GM18520 (cell line): ENCODE data around the gene SORCS2.

ENCODE experiments used
- ATAC-seq: cut with Tn5 transposase; IDR thresholded peaks from one replicate; pipeline ENCODE4 v1.9.1; 2021; ENCODE audit not compliant: unreplicated experiment

The SORCS2 gene

DNA sequence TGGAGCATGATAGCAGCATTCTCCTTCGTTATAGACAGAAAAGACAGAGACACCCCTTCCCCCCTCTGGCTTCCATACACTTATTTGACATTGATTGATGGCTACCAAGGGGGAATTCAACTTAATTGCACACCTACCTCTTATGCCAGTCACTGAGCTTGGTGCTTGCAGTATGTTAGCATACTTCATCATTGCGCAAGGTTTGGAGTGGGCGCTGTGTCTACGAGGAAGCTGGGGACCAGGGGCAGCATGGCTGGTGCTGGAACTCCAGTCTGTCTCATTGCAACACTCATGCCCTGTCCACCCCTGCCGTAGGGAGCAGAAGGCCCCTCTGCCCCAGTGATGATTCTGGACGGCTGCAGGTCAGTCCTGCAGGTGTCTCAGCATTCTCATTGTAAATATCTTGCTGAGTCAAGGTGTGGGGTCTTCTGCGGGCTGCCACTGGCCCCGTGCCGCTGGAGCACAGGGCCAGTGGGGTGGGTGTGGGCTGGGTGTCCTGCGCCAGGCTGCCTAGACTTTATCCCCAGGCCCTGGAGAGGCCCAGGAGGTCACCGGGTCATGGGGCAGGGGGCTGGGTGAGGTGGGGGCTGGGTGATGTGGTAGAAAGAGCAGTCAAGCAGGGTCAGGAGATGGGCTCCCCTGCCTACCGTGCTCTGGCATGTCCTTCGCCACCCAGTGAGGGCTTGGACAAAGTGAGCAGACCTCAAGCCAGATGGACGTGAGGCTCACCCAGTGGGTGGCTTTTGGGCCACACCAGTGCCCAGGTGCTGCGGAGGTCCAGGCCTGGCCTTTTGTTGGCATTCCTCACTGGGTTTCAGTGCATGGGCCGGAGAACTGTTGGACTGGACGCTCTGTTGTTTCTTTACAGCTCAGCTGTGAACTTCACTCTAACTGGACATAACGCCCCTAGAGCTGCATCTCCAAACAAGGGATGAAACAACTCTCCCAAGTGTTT lies 156.9 kb downstream of the SORCS2 start:
- ATAC-seq: no peak

DNA sequence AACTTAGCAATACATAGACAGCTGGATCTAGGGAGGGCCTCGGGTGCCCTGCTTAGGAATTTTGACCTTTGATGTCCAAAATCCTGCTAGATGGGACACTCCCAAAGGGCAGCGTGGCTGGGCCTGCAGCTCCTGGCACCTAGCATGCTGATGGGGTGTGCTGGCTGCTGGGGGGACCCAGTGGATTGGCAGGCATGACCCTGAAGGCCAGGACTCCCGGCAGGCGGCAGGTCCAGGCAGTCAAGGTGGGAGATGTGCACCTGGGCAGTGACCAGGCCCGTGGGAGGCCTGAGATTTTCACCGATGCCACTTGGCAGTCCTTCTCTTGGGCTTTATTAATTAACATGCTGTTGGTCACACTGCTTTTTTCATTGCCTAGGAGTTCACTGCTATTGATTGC lies 158.1 kb downstream of the SORCS2 start:
- no peak for ATAC-seq

DNA sequence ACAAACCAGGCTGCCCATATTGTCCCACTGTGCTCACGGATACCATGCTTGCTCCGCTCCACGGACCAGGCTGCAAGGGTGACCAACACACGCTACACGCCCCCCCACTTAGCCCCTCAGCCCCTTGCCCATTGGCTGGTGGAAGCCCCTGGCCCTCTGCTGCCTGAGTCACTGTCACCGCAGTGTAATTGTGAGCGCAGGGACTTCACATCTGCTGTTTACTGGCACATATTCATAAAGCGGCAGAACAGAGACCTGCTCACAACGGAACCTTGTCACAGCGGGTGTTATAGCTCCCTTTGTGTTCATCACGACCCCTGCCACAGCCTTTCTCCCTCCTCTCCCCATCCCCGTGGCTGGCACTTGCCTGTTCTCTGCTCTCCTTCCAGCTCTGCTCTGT lies 158.7 kb downstream of the SORCS2 start:
- no peak for ATAC-seq

DNA sequence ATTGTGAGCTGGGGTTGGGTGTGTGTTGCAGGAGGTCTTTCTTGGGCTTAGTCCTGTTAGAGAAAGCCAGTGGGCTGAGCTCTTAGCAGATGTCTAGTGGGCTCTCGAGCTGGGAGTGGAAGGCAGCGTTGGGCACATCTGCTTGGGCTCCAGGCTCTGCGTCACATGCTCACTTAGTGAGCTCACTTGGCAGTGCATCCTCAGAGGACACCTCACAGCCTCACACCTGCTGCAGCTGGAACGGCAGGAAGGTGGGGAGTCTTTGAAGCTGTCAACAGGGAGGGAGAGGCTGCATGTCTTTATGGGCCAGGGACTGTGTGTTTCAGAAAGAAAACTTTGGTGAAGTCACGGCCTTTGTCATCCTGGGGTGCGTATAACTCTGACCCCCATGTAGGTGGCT lies 160.1 kb downstream of the SORCS2 start:
- ATAC-seq: no peak

DNA sequence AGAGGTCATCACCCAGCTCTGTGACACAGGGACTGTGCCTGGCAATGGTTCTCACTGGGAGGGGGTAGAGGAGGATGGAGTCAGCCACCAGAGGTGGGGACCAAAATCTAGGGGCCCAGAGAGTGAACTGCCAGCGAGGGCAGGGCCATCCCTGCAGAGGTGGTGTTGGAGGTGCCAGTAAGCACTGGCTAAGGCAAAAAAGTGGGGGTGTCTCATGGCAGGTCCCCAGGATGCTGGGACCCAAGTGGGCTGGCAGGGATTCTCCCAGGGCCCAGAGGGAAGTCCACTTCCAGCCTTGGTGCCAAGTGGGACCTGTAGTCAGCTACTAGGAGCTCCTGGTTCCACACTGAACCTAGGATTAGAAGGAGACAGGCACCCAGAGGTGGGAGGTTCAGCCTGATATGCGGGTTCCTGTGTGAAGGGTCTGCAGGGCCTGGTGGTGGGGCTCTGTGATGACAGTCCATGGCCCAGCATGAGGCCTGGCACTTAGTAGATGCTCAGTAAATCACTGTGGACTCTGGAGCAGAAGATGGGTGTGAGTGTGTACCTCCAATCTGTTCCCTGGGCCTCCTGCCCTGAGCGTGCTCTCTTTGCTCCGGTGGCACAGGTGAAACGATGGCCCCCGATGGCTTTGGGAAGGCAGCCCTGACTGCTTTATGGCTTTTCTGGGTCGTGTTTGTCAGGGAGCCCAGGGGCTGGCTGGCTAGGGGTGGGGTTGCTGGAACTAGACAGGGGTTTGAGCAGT lies 160.9 kb downstream of the SORCS2 start:
- no peak for ATAC-seq

DNA sequence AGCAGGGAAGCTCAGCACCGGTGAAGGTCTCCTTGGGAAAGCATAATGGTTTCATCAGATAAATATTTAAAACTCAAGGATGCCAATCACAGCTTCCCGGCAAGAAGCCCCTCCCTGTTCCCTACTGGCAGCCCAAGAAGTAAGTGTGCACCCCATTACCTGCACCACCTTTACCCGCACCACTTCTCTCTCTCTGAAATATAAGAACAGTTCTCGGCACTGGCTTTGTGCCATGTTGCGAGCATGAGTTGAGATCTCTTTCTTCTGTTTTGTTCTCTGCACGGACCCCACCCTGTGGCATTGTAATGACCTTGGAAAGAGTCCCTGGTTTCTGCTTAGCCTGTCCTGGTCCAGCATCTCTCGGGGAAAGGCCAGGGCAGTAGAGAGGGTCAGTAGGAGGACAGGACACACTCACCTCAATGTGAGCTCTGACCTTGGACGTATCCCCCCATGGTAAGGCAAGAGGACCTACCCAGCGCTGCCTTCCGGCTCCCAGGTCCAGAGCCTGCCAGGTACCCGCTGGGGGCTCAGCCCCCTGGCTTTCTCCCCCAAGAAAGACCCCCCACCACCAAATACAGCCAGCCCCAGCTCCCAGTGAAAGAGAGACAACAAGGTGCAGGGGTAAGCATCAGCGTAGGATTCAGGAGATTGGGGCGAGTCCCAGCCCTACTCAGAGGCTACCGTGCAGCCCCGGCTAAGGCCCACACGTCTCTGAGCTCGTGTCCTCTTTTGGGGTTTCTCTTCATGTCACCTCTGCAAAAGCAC lies 161.7 kb downstream of the SORCS2 start:
- no peak for ATAC-seq

DNA sequence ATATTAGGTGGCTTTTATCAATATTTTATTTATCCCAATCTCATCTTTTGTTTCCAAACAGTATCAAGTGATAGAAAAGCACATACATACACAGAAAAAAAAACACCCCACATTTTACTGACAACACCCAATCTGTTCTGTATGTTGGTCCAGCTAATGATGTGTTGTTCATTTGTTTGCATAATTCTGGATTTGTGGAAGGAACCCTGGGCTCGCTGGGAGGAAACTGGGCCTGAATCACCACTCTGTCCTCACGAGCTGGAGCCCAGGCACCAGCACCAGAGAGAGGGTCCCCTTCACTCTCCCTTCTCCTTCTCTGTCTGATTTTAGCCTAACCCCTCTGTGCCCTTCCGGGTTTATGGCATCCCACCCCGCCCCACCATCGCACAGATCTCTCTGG lies 162.6 kb downstream of the SORCS2 start:
- no peak for ATAC-seq

DNA sequence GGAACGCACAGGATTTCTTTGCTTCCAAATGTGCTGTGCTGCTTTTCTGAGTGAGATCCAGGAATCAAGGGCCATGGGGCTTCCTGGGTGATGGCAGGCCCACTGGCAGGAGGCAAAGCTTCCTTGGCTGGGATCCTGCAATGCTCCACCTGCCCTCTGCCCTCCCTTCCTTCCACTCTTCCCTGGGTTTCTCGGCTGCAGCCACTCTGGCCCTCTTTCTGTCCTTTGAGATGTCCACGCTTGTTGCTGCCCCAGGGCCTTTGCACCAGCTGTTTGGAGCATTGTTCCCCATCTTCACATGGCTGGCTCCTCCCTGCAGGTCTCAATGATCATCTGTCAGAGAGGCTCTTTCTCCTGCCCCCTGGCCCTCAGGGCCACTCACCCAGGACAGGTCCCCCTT lies 163.5 kb downstream of the SORCS2 start:
- no peak for ATAC-seq

DNA sequence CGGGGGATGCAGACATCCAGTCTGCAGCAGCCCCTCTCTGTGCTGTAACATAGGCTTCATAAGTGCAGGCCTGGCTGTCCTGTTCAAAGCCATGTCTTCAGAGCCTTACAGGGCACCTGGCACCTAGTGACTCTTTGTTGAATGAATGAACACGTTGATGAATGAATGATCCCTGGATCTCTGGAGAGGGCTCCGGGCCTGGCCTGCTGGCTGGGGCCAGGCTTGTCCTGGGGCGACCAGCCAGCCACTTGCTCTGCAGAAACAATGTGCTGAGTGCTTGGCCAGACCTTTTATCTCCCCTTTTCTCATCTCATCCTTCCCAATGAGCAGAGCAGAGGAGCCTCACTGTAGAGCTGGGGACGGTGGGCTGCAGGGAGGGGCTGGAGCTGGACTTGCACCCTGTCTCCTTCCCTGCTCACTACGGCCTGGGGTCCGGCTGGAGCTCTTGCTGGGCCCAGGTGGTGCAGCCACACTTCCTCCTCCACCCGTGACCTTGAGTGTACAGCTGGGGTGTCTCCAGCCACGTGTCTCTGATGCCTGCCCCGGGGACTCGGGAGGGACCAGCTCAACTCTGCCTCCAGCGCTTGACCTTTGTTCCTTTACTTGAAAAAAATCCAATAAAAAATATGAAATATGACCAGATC lies 164.5 kb downstream of the SORCS2 start:
- ATAC-seq: no peak

DNA sequence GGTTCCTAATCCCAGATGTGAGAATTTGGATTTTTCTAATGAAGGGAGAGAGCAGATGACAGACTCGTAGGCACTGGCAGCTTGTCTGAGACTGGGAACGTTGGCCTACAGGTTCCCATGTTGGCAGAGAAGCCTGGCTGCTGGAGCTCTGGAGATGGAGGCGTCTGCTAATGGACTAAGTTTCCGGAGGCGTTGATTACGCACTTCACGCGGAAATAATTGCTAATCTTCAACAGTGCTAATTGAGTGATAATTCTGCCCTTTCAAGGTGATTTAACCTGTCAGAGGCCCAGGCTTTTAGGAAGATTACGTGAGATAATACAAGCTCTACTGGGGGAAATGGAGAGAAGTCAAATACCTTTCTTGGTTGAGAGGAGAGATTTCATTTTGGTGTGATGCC lies 165.0 kb downstream of the SORCS2 start:
- ATAC-seq: no peak

DNA sequence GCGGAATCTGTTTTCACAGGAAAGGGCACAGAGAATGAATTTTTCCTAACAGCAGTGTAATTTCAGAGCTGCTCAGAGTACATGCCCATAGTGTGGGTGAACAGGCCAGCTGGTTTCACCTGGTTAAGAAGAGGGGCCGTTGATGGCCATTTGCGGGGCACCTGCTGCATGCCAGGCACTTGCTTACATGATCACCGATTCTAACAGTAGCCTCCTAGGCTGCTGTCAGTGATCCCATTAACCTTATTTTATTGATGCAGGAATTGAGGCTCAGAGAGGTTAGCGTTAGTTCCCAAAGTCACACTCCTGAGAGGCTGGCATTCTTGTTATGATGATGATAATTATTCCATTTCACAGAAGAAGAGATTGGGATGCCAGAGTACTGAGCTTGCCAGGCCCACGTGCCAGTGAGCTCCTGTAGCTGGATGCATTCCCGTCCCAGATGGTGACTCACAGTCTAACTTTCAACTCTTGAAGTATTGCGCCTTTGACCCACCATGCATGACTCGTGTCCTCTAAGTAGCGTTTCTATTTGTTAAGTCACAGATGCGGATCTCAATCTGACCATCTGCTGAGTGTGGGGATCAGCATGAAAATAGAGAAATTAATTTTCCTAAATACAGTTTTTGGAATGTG lies 165.9 kb downstream of the SORCS2 start:
- ATAC-seq: no peak

DNA sequence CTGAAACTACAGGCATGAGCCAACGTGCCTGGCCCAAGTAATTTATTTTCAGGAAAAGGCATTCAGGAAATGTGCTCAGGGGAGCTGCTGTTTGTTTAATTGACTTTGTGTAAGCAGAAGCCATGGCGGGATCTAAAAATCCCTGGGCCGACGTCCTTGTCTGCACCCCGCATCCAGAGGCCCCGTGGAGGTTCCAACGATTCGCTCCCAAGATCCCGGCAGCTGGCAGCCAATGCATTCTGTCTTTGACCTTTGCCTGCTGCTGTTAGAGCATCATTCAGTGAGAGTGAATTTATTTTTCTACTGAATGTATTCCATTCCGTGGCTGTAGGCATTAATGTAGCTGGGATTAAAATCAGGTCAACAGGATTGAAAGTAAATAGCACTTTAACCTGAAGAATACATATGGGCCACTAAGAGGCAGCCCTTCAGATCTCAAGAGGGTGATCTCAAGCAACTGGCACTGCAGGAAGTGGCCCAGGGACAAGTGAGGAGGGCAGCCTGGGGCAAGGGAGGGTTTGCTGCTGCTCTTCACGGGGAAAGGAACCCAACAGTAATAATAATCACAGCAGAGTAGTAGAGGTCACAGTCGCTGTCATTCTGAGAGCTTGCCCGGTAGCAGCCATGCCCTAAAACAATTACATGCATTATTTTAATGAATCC lies 167.2 kb downstream of the SORCS2 start:
- no peak for ATAC-seq

DNA sequence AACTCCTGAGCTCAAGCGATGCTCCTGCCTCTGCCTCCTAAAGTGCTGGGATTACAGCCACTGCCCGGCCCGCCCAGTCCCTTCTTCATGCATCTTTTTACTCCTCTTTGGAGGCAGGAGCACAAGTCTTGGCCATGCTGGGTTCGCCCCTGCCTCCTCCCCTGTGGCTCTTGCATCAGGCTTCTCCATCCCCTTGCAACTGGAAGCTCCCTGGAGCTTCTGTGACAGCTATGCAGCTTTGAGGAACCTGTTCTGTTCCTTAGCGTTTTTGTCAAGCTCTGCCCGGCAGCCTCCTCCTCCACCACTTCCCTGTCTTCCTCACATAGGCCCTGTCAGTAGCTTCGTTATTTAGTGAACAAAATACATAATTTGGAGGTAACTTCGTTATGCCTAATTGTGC lies 168.5 kb downstream of the SORCS2 start:
- ATAC-seq: no peak

DNA sequence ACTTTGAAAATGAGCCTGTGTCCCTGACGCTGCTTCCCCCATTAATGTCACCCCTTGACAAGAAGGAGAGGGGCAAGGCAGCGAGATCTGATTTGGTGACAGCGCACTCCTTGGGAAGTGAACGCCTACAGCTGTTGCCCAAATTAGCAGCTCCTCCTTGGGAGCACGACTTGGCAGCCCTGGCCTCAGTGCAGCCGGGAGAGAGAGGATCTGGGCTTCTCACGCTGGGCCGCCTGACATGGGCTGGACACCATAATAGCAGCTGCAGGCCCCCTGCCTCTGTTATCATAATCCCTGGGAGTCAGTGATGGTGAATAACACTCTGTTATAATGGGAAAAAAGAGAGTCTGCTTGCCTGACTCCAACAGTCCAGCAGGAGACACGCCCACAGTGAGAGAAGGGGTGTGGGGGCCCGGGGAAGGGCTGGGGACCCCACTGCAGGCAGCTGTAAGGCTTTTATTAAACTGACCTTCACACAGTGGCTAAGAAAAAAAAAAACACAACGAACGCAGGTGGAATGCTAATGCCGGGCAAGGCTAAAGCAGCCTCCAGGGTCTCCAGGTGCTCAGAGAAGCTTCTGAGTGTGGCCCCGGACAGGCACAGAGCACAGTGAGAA lies 169.1 kb downstream of the SORCS2 start:
- ATAC-seq: no peak

DNA sequence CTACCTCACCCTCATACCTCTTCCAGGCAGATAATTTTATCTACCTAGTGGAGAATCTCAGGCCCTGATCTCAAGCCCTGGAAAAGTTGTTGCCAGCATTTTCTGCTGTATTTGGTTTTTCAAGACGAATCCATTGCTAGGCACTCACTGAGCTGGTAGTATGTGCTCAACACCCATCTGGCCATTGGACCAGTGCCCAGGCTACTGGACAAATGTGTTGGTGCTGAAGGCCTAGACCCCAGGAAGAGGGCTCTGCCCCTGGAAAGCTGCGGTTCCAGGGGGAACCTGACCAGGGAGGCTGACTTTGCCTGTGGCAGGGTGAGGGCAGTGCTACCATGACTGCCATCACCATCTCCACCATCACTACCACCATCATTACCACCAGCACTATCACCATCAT lies 170.0 kb downstream of the SORCS2 start:
- no peak for ATAC-seq

DNA sequence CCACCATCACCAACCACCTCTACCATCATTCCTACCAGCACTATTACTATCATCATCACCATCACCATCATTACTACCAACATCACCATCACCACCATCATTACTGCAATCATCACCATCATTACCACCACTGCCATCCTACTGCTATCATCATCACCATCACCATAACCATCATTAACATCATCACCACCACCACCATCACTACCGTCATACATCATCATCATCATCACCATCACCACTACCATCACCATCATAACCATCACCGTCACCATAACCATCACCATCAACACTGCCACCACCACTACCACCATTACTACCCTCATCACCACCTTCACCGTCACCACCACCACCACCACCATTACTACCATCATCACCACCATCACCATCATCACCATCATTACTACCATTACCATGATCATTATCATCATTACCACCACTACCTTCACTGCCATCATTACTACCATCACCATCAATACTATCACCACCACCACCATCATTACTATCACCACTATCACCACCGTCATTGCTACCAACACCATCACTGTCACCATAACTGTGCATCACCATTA lies 170.6 kb downstream of the SORCS2 start:
- no peak for ATAC-seq

DNA sequence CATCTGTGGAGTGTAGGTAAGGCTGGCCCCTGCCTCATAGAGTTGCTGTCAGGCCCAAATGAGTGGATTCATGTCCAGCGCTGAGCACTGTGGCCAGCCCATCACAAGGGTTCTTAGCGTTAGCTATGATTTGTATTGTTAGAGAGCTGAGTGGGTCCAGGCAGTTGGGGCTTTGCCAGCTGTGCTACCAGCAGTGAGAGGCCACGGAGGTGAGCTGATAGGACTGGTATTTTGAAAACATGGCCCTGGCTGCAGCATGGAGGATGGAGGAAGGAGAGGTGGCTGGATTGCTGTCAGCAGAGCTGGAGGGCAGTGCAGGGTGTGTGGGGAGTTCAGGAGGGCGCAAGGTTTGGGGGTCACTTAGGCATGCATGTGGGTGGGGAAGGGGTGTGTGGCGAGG lies 172.6 kb downstream of the SORCS2 start:
- ATAC-seq: no peak

DNA sequence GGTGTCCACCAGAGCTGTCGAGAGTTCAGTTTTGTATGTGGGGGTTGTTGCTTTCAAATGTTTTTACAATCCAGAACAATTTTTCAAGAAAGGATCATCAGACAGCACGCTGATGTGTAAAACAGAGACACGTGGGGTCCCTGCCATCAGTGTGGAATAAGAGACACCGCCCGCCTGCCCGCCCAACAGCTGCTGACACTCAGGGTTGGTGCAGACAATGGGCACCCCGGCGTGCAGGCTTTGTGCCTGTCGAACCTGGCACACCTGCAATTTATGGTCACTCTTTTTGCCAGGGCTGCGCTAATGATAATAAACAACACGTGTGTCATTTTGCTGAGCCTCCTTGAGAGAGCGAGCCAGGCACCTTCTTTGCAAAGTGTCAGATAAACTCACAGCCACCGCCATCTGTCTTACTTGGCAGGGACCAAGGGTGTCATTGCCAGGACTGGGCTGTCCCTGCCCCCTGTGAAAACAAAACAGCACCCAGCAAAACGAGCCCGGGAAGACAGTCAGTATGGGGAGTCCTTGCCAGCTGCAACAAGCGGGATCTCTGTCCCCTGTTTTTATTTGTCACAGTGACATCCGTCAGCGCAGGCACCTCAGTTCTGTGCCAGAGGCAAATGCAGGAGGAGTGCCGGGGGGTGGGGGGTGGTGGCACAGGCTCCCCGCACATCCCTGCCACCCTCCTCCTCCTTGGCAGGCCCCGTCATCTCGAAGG lies 173.3 kb downstream of the SORCS2 start:
- no peak for ATAC-seq
